ENCODE measurements around the gene KRTAP10-3.

DNA sequence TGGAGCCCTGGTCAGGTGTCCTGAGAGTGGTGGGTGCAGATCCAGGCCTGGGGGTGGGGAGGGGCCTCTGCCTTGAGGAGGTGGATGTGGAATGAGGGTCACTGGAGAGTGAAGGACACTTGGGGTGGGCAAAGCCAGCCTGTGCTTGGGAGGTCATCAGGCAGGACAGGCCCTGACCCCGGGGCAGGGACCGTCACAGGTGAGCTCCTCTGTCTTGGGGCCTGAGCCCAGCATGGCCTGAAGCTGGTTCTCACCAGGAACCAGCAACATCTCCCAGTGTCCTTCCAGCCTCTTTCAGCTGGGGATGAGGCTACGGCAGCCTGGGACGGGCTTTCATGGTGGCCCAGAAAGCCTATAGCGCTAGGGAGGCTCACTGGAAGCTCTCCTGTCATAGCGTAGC lies 6.5 kb downstream of the KRTAP10-3 start:
- TF ChIP-seq, protein P1, sequence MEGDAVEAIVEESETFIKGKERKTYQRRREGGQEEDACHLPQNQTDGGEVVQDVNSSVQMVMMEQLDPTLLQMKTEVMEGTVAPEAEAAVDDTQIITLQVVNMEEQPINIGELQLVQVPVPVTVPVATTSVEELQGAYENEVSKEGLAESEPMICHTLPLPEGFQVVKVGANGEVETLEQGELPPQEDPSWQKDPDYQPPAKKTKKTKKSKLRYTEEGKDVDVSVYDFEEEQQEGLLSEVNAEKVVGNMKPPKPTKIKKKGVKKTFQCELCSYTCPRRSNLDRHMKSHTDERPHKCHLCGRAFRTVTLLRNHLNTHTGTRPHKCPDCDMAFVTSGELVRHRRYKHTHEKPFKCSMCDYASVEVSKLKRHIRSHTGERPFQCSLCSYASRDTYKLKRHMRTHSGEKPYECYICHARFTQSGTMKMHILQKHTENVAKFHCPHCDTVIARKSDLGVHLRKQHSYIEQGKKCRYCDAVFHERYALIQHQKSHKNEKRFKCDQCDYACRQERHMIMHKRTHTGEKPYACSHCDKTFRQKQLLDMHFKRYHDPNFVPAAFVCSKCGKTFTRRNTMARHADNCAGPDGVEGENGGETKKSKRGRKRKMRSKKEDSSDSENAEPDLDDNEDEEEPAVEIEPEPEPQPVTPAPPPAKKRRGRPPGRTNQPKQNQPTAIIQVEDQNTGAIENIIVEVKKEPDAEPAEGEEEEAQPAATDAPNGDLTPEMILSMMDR (IDR thresholded peaks at IDR 0.05) = no peak
- TF ChIP-seq CHD4 (IDR thresholded peaks at IDR 0.05; ENCODE audit: borderline replicate concordance) = no peak
- TF ChIP-seq CBX8 (IDR thresholded peaks at IDR 0.05) = no peak

Data from A549 (cell line).